Trophoblast cell (in vitro differentiated cells and primary cell): ENCODE measurements around the gene ZNF423.

Experiments used
- DNase-seq, 2 donors: peaks; one replicate each; pipeline ENCODE4 v3.0.0-alpha.2; 2016
- H2AFZ ChIP-seq: 2 replicates; pipeline ENCODE4 v1.6.1; 2013; ENCODE audit warnings: low read length, moderate library complexity, mild to moderate bottlenecking; ENCODE audit not compliant: insufficient read depth, poor library complexity
- H2AK5ac ChIP-seq: 2 replicates; pipeline ENCODE4 v1.6.1; 2013; ENCODE audit warnings: mild to moderate bottlenecking, low read length
- H2BK120ac ChIP-seq: 2 replicates; pipeline ENCODE4 v1.6.1; 2013; ENCODE audit warnings: low read length, mild to moderate bottlenecking, moderate library complexity; ENCODE audit not compliant: insufficient read depth, poor library complexity
- H2BK12ac ChIP-seq: 2 replicates; pipeline ENCODE4 v1.6.1; 2013; ENCODE audit warnings: mild to moderate bottlenecking, low read length, moderate library complexity
- H2BK5ac ChIP-seq: 2 replicates; pipeline ENCODE4 v1.6.1; 2013; ENCODE audit warnings: low read length, low read depth, moderate library complexity, mild to moderate bottlenecking; ENCODE audit not compliant: poor library complexity
- H3K14ac ChIP-seq: 2 replicates; pipeline ENCODE4 v1.6.1; 2013; ENCODE audit warnings: mild to moderate bottlenecking, low read length
- H3K18ac ChIP-seq: 2 replicates; pipeline ENCODE4 v1.6.1; 2013; ENCODE audit warnings: mild to moderate bottlenecking, low read length
- H3K23ac ChIP-seq: 2 replicates; pipeline ENCODE4 v1.6.1; 2013; ENCODE audit warnings: low read length
- H3K27ac ChIP-seq: 2 replicates; pipeline ENCODE4 v1.5.1; 2013; ENCODE audit warnings: low read depth, mild to moderate bottlenecking, inconsistent platforms, low read length, moderate library complexity
- H3K27me3 ChIP-seq: 2 replicates; pipeline ENCODE4 v1.6.1; 2013; ENCODE audit warnings: inconsistent platforms, mild to moderate bottlenecking, low read length, moderate library complexity; ENCODE audit not compliant: insufficient read depth
- H3K36me3 ChIP-seq, 2 experiments: 1 replicate in 1 of 2; 2 replicates in 1 of 2; pipeline ENCODE4 v1.6.1; 2013; ENCODE audit warnings: low read length in 2 of 2, mild to moderate bottlenecking in 2 of 2, moderate library complexity in 1 of 2; ENCODE audit not compliant: insufficient read depth in 2 of 2, control insufficient read depth in 1 of 2
- H3K4ac ChIP-seq: 2 replicates; pipeline ENCODE4 v1.6.1; 2013; ENCODE audit warnings: low read depth, mild to moderate bottlenecking, low read length, moderate library complexity
- H3K4me1 ChIP-seq, 2 experiments: 1 replicate in 1 of 2; 2 replicates in 1 of 2; pipeline ENCODE4 v1.6.1; 2013; ENCODE audit warnings: low read length in 2 of 2, mild to moderate bottlenecking in 2 of 2, moderate library complexity in 1 of 2; ENCODE audit not compliant: insufficient read depth in 2 of 2, control insufficient read depth in 1 of 2
- H3K4me2 ChIP-seq: 2 replicates; pipeline ENCODE4 v1.6.1; 2013; ENCODE audit warnings: inconsistent platforms, mild to moderate bottlenecking, low read length, moderate library complexity
- H3K4me3 ChIP-seq: 2 replicates; pipeline ENCODE4 v1.5.1; 2013; ENCODE audit warnings: mild to moderate bottlenecking, low read depth, low read length, inconsistent platforms
- H3K79me1 ChIP-seq: one replicate; pipeline ENCODE4 v1.6.1; 2013; ENCODE audit warnings: low read length
- H3K79me2 ChIP-seq: 2 replicates; pipeline ENCODE4 v1.6.1; 2013; ENCODE audit warnings: low read length, mild to moderate bottlenecking; ENCODE audit not compliant: control insufficient read depth, insufficient read depth, poor library complexity
- H3K9ac ChIP-seq: 2 replicates; pipeline ENCODE4 v1.6.1; 2013; ENCODE audit warnings: mild to moderate bottlenecking, low read length
- H3K9me3 ChIP-seq: 2 replicates; pipeline ENCODE4 v1.6.1; 2013; ENCODE audit warnings: low read depth, mild to moderate bottlenecking, control low read depth, inconsistent platforms, low read length; ENCODE audit not compliant: insufficient read depth
- H4K12ac ChIP-seq: 2 replicates; pipeline ENCODE4 v1.6.1; 2013; ENCODE audit warnings: low read depth, mild to moderate bottlenecking, low read length, moderate library complexity
- H4K8ac ChIP-seq: 2 replicates; pipeline ENCODE4 v1.6.1; 2013; ENCODE audit warnings: low read depth, mild to moderate bottlenecking, low read length, moderate library complexity
- H4K91ac ChIP-seq: one replicate; pipeline ENCODE4 v1.6.1; 2013; ENCODE audit warnings: low read depth, mild to moderate bottlenecking, low read length, moderate library complexity
- WGBS: extraction: QIAGEN DNeasy Blood & Tissue Kit; methylation state at CpG from one replicate; pipeline ENCODE4 v1.1.7; 2013; ENCODE audit warnings: missing lambda C conversion rate; ENCODE audit not compliant: insufficient read length, insufficient coverage; ENCODE audit errors: extremely low coverage; 5-methylcytosine and 5-hydroxymethylcytosine counted together

The ZNF423 gene

DNA sequence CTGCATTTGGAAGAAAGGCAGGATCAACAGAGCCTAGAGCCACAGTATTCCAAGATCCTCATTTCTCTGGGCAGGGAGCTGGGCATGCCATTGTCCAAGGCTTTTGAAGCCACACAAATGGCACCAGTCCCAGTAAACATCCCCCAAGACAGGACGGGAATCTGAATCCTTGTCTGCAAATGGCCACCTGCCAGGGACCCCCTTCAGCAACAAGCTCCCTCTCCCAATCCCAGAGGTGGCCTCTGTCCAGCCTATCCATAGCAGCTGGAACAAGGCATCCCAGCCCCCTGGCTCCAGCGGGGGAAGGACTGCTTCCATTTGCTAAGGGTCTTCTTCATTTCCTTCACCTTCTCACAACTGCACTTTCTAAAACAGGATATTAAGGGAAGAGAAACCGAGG is 277.9 kb downstream of the ZNF423 start:
- Histone ChIP-seq H2BK12ac (no peak overlapping the region), H2BK5ac (no peak overlapping the region), H4K91ac (no peak overlapping the region), H3K4me3 (no peak overlapping the region), H3K9ac (no peak overlapping the region), H3K4me1 (no peaks in the 10 kb centered on the region), H3K27ac (no peak overlapping the region), H3K23ac (no peak overlapping the region), H3K27me3 (no peaks in the 10 kb centered on the region), H3K14ac (no peak overlapping the region), H3K4me2 (no peak overlapping the region), H2AFZ (no peak overlapping the region), H3K4ac (no peak overlapping the region), H4K8ac (no peak overlapping the region), H2AK5ac (no peak overlapping the region), H3K9me3 (no peaks in the 10 kb centered on the region), H3K36me3 (peaks cover 0 to 3% of the 10 kb centered on the region in 2 experiments), H3K79me1 (no peaks in the 10 kb centered on the region), H3K18ac (no peak overlapping the region), H3K79me2 (no peaks in the 10 kb centered on the region), H4K12ac (no peak overlapping the region), H2BK120ac (no peak overlapping the region)
- DNase-seq: no peak
- no CpG with 5 or more reads among the region's 3 CpGs for WGBS

DNA sequence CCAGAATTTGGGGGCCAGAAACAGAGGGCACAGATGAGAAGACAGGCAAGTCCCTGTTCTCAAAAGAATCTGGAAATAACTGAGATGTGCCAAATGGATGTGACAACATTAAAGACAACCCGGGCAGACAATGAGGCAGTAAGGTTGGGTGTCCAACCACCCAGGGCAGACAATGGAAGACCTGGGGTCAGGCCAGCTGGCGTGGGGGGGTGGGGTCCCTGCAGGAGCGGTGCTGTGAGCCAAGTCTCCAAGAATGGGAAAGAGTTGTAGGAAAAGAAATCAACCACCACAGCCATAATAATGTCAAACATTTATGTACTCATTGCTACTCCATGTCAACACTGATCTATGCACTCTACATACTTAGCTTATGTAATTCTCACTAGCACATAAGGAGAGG is 279.0 kb downstream of the ZNF423 start:
- Histone ChIP-seq H3K4me3 (no peak overlapping the region), H3K18ac (no peak overlapping the region), H3K9me3 (no peaks in the 10 kb centered on the region), H3K79me1 (no peaks in the 10 kb centered on the region), H2BK12ac (no peak overlapping the region), H2BK5ac (no peak overlapping the region), H4K12ac (no peak overlapping the region), H2AK5ac (no peak overlapping the region), H3K23ac (no peak overlapping the region), H4K8ac (no peak overlapping the region), H4K91ac (no peak overlapping the region), H3K79me2 (no peaks in the 10 kb centered on the region), H3K9ac (no peak overlapping the region), H2AFZ (no peak overlapping the region), H3K4me2 (no peak overlapping the region), H3K36me3 (peaks cover 0 to 3% of the 10 kb centered on the region in 2 experiments), H3K14ac (no peak overlapping the region), H3K4ac (no peak overlapping the region), H3K27ac (no peak overlapping the region), H3K4me1 (no peaks in the 10 kb centered on the region), H3K27me3 (no peaks in the 10 kb centered on the region), H2BK120ac (no peak overlapping the region)
- WGBS: no CpG with 5 or more reads among the region's 3 CpGs
- no peak for DNase-seq

DNA sequence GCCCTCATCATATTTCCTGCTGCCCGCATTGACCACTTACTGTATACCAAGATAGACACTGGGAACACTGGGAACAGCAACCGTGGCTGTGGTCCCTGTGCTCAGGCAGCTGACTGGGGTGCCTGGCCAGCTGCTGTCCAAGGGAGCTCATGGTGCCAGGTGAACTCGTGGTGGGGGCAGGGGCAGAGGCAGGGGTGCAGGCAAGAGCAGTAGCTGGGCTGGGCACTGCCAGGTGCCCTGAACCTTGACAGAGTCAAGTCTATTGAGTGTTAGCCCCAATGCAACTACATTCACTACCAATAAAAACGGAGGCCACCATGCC is 279.8 kb downstream of the ZNF423 start:
- no peak overlapping the region for H4K91ac ChIP-seq
- H2BK12ac ChIP-seq: no peak overlapping the region
- no peak overlapping the region for H4K12ac ChIP-seq
- H3K14ac ChIP-seq: no peak overlapping the region
- no peak overlapping the region for H4K8ac ChIP-seq
- H2BK120ac ChIP-seq: no peak overlapping the region
- H3K4ac ChIP-seq: no peak overlapping the region
- no peaks in the 10 kb centered on the region for H3K27me3 ChIP-seq
- H2AFZ ChIP-seq: no peak overlapping the region
- H3K4me3 ChIP-seq: no peak overlapping the region
- H3K36me3 ChIP-seq: peaks cover 0 to 3% of the 10 kb centered on the region in 2 experiments
- H2BK5ac ChIP-seq: no peak overlapping the region
- no peak for DNase-seq
- H3K79me2 ChIP-seq: no peaks in the 10 kb centered on the region
- H2AK5ac ChIP-seq: no peak overlapping the region
- H3K4me1 ChIP-seq: no peaks in the 10 kb centered on the region
- H3K27ac ChIP-seq: no peak overlapping the region
- no peak overlapping the region for H3K23ac ChIP-seq
- no peaks in the 10 kb centered on the region for H3K79me1 ChIP-seq
- no CpG with 5 or more reads among the region's 4 CpGs for WGBS
- no peak overlapping the region for H3K18ac ChIP-seq
- H3K4me2 ChIP-seq: no peak overlapping the region
- no peaks in the 10 kb centered on the region for H3K9me3 ChIP-seq
- no peak overlapping the region for H3K9ac ChIP-seq

DNA sequence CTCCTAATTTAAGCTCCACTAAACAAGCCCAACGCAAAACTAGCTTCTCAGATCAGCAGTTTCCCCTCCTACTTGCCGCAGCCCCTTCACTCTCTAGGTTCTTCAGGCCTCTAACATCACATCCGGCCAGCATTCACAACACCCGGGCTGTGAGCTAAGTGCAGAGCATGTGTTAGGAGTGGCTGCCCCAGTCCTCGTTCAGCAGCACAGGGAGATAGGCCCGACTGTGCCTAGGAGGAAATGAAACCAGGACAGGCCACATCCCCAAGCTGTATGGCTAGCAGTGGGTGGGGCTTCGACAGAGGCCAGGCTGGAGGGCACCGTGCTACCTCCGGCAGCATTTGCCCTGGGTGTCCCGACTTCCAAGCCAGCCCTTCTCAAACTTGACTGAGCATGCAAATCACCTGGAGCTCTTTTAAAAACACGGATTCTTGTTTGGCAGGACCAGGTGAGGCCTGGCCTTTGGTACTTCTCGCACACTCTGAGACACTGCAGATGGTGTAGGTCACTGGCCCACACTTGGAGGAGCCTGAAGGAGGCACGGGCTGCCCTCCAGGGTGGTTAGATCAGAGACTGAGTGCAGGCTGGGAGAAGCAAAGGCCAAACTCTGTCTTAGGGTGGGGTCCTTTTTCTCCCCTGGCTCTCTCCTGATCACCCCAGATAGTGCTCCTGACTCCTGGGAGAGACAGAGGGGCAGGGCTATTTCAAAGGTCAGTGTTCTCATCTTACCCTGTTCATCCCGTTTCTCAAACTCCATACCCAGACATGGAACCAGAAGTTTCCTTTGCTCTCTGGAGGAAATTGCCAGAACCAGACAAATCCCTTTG is 280.4 kb downstream of the ZNF423 start:
- Histone ChIP-seq H3K4me2 (no peak overlapping the region), H3K18ac (no peak overlapping the region), H4K8ac (no peak overlapping the region), H2BK5ac (no peak overlapping the region), H3K4me3 (no peak overlapping the region), H3K23ac (no peak overlapping the region), H3K27ac (no peak overlapping the region), H2BK12ac (no peak overlapping the region), H3K9ac (no peak overlapping the region), H4K12ac (no peak overlapping the region), H3K14ac (no peak overlapping the region), H2AK5ac (no peak overlapping the region), H4K91ac (no peak overlapping the region), H3K79me2 (no peaks in the 10 kb centered on the region), H2AFZ (no peak overlapping the region), H3K9me3 (no peaks in the 10 kb centered on the region), H3K4ac (no peak overlapping the region), H3K27me3 (no peaks in the 10 kb centered on the region), H3K36me3 (peaks cover 0 to 3% of the 10 kb centered on the region in 2 experiments), H3K79me1 (no peaks in the 10 kb centered on the region), H3K4me1 (no peaks in the 10 kb centered on the region), H2BK120ac (no peak overlapping the region)
- WGBS: no CpG with 5 or more reads among the region's 14 CpGs
- no peak for DNase-seq
